H1 (cell line): ENCODE measurements around the gene CDKL1. TPM values are rescaled to one million over a fixed set of nuclear protein-coding genes. Genes with fewer than 3 reads are reported as not detected.

Experiments used
- CTCF ChIA-PET: fragments of 300-600 bp; sonication (Branson Sonifier 250); formaldehyde crosslinking; loops from one replicate; lab custom pipeline; 2021; ENCODE audit not compliant: partially characterized antibody; lab: Charles Lee
- POLR2A ChIA-PET: fragments of 300-600 bp; sonication (Branson Sonifier 250); formaldehyde crosslinking; loops from one replicate; lab custom pipeline; 2021; ENCODE audit warnings: inconsistent platforms; ENCODE audit not compliant: partially characterized antibody; lab: Charles Lee
- DNase-seq, 2 experiments: peaks; one replicate each; pipeline versions ENCODE4 v3.0.0 to v3.0.0-alpha.2; 2010 to 2022; ENCODE audit warnings: low spot score in 2 of 2, low read depth in 1 of 2, mixed read lengths in 1 of 2
- FAIRE-seq: peaks from 2 replicates; lab custom pipeline; 2011; peaks lifted over from hg19 to GRCh38; lab: Jason Lieb, UNC
- H2AFZ ChIP-seq: 2 replicates; pipeline ENCODE4 v1.8.1; 2012; ENCODE audit warnings: low read length, inconsistent platforms
- H2AK5ac ChIP-seq: 2 replicates; pipeline ENCODE4 v1.6.1; 2013; ENCODE audit warnings: low read depth, low read length
- H2BK120ac ChIP-seq: replicated peaks from 2 replicates; pipeline ENCODE3; 2013; ENCODE audit warnings: low read depth, low read length, inconsistent platforms
- H2BK12ac ChIP-seq: 2 replicates; pipeline ENCODE4 v1.6.1; 2013; ENCODE audit warnings: low read depth, low read length
- H2BK15ac ChIP-seq: 2 replicates; pipeline ENCODE4 v1.6.1; 2013; ENCODE audit warnings: low read length
- H2BK20ac ChIP-seq: 2 replicates; pipeline ENCODE4 v1.6.1; 2013; ENCODE audit warnings: low read length
- H2BK5ac ChIP-seq: 2 replicates; pipeline ENCODE4 v1.6.1; 2013; ENCODE audit warnings: low read depth, low read length
- H3K14ac ChIP-seq: 2 replicates; pipeline ENCODE4 v1.6.1; 2013; ENCODE audit warnings: inconsistent platforms; ENCODE audit not compliant: insufficient read length
- H3K18ac ChIP-seq: 2 replicates; pipeline ENCODE4 v1.6.1; 2013; ENCODE audit warnings: low read length; ENCODE audit errors: extremely low read depth
- H3K23ac ChIP-seq: 2 replicates; pipeline ENCODE4 v1.6.1; 2013; ENCODE audit warnings: inconsistent platforms; ENCODE audit not compliant: insufficient read length
- H3K23me2 ChIP-seq: 2 replicates; pipeline ENCODE4 v1.6.1; 2013; ENCODE audit warnings: low read depth, low read length
- H3K27ac ChIP-seq: 2 replicates; pipeline ENCODE4 v1.6.1; 2011; ENCODE audit warnings: low read depth, low read length, inconsistent platforms
- H3K27me3 ChIP-seq, 4 experiments: replicated peaks in 1 of 4; 1 replicate in 1 of 4; 2 replicates in 3 of 4; pipeline versions ENCODE4 v1.6.1 to v1.8.1; 2011 to 2013; ENCODE audit warnings: low read length in 3 of 4, mild to moderate bottlenecking in 3 of 4, inconsistent platforms in 2 of 4, mixed read lengths in 2 of 4, moderate library complexity in 1 of 4; ENCODE audit not compliant: control insufficient read depth in 3 of 4, insufficient read depth in 3 of 4; ENCODE audit errors: extremely low read depth in 1 of 4
- H3K36me3 ChIP-seq, 4 experiments: 2 replicates each; pipeline versions ENCODE4 v1.6.1 to v1.8.1; 2011 to 2013; ENCODE audit warnings: mild to moderate bottlenecking in 4 of 4, low read length in 3 of 4, moderate library complexity in 2 of 4, control low read depth in 1 of 4, inconsistent platforms in 1 of 4; ENCODE audit not compliant: insufficient read depth in 4 of 4, control insufficient read depth in 2 of 4
- H3K4ac ChIP-seq: replicated peaks from 2 replicates; pipeline ENCODE3; 2013; ENCODE audit warnings: low read length, low read depth, mixed read lengths, inconsistent platforms; ENCODE audit not compliant: insufficient read length
- H3K4me1 ChIP-seq, 4 experiments: replicated peaks in 1 of 4; 1 replicate in 1 of 4; 2 replicates in 3 of 4; pipeline versions ENCODE4 v1.6.1 to v1.8.1; 2011 to 2013; ENCODE audit warnings: low read length in 3 of 4, inconsistent platforms in 2 of 4, mixed read lengths in 1 of 4; ENCODE audit not compliant: insufficient read depth in 4 of 4, control insufficient read depth in 3 of 4
- H3K4me2 ChIP-seq, 2 experiments: 2 replicates each; pipeline versions ENCODE4 v1.6.1 to v1.8.1; 2011 to 2013; ENCODE audit warnings: low read depth in 2 of 2, low read length in 2 of 2, control low read depth in 1 of 2, inconsistent platforms in 1 of 2, mild to moderate bottlenecking in 1 of 2; ENCODE audit not compliant: insufficient read depth in 1 of 2
- H3K4me3 ChIP-seq, 4 experiments: fragments of 200-600, 300-600 bp in 1 of 4; sonication (generic), shearing (Covaris generic), sonication (Bioruptor Twin) in 1 of 4; 2 replicates each; pipeline versions ENCODE4 v1.5.1 to v1.8.1; 2011 to 2016; ENCODE audit warnings: low read length in 4 of 4, low read depth in 3 of 4, control low read depth in 2 of 4, inconsistent platforms in 2 of 4, mild to moderate bottlenecking in 2 of 4, mixed read lengths in 1 of 4, moderate library complexity in 1 of 4; ENCODE audit not compliant: insufficient read depth in 2 of 4; ENCODE audit errors: extremely low read depth in 1 of 4
- H3K56ac ChIP-seq: replicated peaks from 2 replicates; pipeline ENCODE3; 2013; ENCODE audit warnings: low read depth, mild to moderate bottlenecking, mixed read lengths, low read length, inconsistent platforms; ENCODE audit not compliant: insufficient read length
- H3K79me1 ChIP-seq: 2 replicates; pipeline ENCODE4 v1.6.1; 2013; ENCODE audit warnings: low read depth, low read length, control low read depth
- H3K79me2 ChIP-seq, 2 experiments: 2 replicates each; pipeline versions ENCODE4 v1.6.1 to v1.8.1; 2012 to 2013; ENCODE audit warnings: low read length in 2 of 2, mild to moderate bottlenecking in 2 of 2, inconsistent platforms in 1 of 2; ENCODE audit not compliant: insufficient read depth in 2 of 2, control insufficient read depth in 1 of 2
- H3K9ac ChIP-seq, 4 experiments: replicated peaks in 1 of 4; 1 replicate in 1 of 4; 2 replicates in 3 of 4; pipeline versions ENCODE4 v1.6.1 to v1.8.1; 2011 to 2013; ENCODE audit warnings: low read depth in 3 of 4, low read length in 3 of 4, control low read depth in 2 of 4, mild to moderate bottlenecking in 2 of 4, moderate library complexity in 2 of 4, inconsistent platforms in 1 of 4; ENCODE audit errors: extremely low read depth in 1 of 4
- H3K9me3 ChIP-seq, 2 experiments: 2 replicates each; pipeline versions ENCODE4 v1.6.1 to v1.8.1; 2012 to 2013; ENCODE audit warnings: mild to moderate bottlenecking in 2 of 2, moderate library complexity in 2 of 2, control low read depth in 1 of 2, inconsistent platforms in 1 of 2, low read depth in 1 of 2, low read length in 1 of 2, mixed read lengths in 1 of 2; ENCODE audit not compliant: insufficient read depth in 2 of 2
- H4K20me1 ChIP-seq, 2 experiments: replicated peaks in 1 of 2; 2 replicates each; pipeline versions ENCODE3 to v1.8.1; 2011 to 2013; ENCODE audit warnings: inconsistent platforms in 2 of 2, low read length in 2 of 2, mild to moderate bottlenecking in 1 of 2; ENCODE audit not compliant: insufficient read depth in 2 of 2, control insufficient read depth in 1 of 2
- H4K5ac ChIP-seq: 2 replicates; pipeline ENCODE4 v1.6.1; 2013; ENCODE audit warnings: low read length, low read depth, mixed read lengths, inconsistent platforms; ENCODE audit not compliant: insufficient read length
- H4K8ac ChIP-seq: 2 replicates; pipeline ENCODE4 v1.8.0; 2013; ENCODE audit warnings: mild to moderate bottlenecking, moderate library complexity, low read length, inconsistent platforms; ENCODE audit not compliant: insufficient read depth; ENCODE audit errors: extremely low read depth
- H4K91ac ChIP-seq: replicated peaks from 2 replicates; pipeline ENCODE3; 2013; ENCODE audit warnings: low read length, mixed read lengths, inconsistent platforms; ENCODE audit not compliant: insufficient read length
- KDM5A ChIP-seq: fragments of 200-600 bp; IDR thresholded peaks from 2 replicates; pipeline ENCODE4 v1.7.1; 2012; ENCODE audit warnings: mild to moderate bottlenecking, low read length, inconsistent platforms, mixed read lengths
- RAD21 ChIP-seq, 2 experiments: IDR thresholded peaks in 1 of 2; conservative IDR thresholded peaks in 1 of 2; 2 replicates each; pipeline ENCODE4 v1.6.1; 2011; ENCODE audit warnings: low read depth in 2 of 2, low read length in 2 of 2, improper control_type of control experiment in 1 of 2, inconsistent platforms in 1 of 2, mild to moderate bottlenecking in 1 of 2, moderate library complexity in 1 of 2
- ZNF274 ChIP-seq: IDR thresholded peaks from 2 replicates; pipeline ENCODE4 v1.7.0; 2012; ENCODE audit warnings: low read length, borderline replicate concordance; ENCODE audit errors: extremely low read depth
- WGBS, 2 experiments: shearing (Covaris generic) in 1 of 2; methylation state at CpG; one replicate each; pipeline versions ENCODE4 v1.1.6 to v1.1.7; 2013 to 2015; ENCODE audit warnings: low lambda C conversion rate in 2 of 2, mixed read lengths in 2 of 2, inconsistent platforms in 1 of 2, low coverage in 1 of 2, missing lambda C conversion rate in 1 of 2; ENCODE audit not compliant: insufficient replicate concordance in 2 of 2, insufficient coverage in 1 of 2, insufficient read length in 1 of 2; ENCODE audit errors: extremely low coverage in 1 of 2, missing lambda C conversion rate in 1 of 2; 5-methylcytosine and 5-hydroxymethylcytosine counted together
- polyA plus RNA-seq, 7 experiments: library from polyadenylated mRNA; depleted of rRNA in 3 of 7; stranded (reverse) in 5 of 7; unstranded in 2 of 7; fragments of >200 nt in 5 of 7; fragments of 200-250 nt in 2 of 7; gene quantifications; 1 replicate in 5 of 7; 2 replicates in 1 of 7; 4 replicates in 1 of 7; pipeline versions ENCODE4 v1.2.1 to v1.2.3, GENCODE V29; 2011 to 2013; ENCODE audit warnings: missing spikeins in 2 of 7, mixed read lengths in 2 of 7
- total RNA-seq: library from RNA; stranded (reverse); fragmentation: NEBNext Ultra II Directional; extraction: Animal tissue kit (Norgen Biotek cat#: 25700); gene quantifications from 2 replicates; pipeline ENCODE4 v1.2.1, GENCODE V29; 2021
- TF ChIP-seq, protein P1 (sequence below): IDR thresholded peaks from 2 replicates; pipeline ENCODE4 v1.6.1; 2011; ENCODE audit warnings: low read length, improper control_type of control experiment
- TF ChIP-seq, protein P2 (sequence below): IDR thresholded peaks from 2 replicates; pipeline ENCODE4 v1.6.1; 2012; ENCODE audit warnings: inconsistent platforms

CDKL1 gene
- total and polyA plus RNA-seq, 2 of the 8 experiments (the other 6 are each of a cell fraction or from before 2014, with no cell fraction given) = 1.2 to 2.2 TPM

DNA sequence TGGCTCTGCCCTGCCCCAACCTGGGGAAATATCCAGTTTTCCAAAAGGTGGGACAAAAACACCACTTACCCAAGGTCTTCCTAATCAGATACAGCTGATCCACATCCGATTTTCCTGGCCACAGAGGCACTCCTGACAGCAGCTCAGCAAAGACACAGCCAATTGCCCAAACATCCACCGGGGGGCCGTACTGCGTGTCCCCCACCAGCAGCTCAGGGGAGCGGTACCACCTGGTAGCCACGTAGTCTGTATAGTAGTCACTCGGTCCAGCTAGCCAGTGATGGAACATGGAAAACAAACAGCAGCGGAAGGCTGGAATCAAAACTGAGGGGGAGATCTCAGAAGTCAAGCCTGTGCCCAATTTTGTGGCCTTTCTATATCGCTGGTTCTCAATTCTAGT, 55.7 kb downstream of the CDKL1 start:
- Histone ChIP-seq H3K36me3 (peaks cover 0 to 2% (median 0%) of the 10 kb centered on the region in 4 experiments; a peak in 1 of 8 replicates), H3K14ac (peak overlapping the region; percentile 51), H3K79me2 (no peaks in the 10 kb centered on the region), H3K27ac (no peak overlapping the region), H2BK5ac (no peak overlapping the region), H2BK120ac (no peak overlapping the region), H3K18ac (no peak overlapping the region), H2AFZ (no peak overlapping the region), H4K20me1 (no peaks in the 10 kb centered on the region), H3K4ac (no peak overlapping the region), H4K5ac (no peak overlapping the region), H2BK20ac (no peak overlapping the region), H3K79me1 (no peaks in the 10 kb centered on the region), H3K9ac (no peak overlapping the region), H2BK15ac (no peak overlapping the region), H3K56ac (no peak overlapping the region), H3K4me3 (no peak overlapping the region), H3K23ac (no peak overlapping the region), H3K23me2 (no peaks in the 10 kb centered on the region), H4K8ac (peak overlapping the region; percentile 57; the same call in 1 of the 2 replicates), H3K4me1 (peaks cover 1 to 8% (median 4%) of the 10 kb centered on the region in 4 experiments; a peak in 6 of 7 replicates), H3K4me2 (no peak overlapping the region), H3K9me3 (no peaks in the 10 kb centered on the region), H4K91ac (no peak overlapping the region), H2BK12ac (no peak overlapping the region), H3K27me3 (no peaks in the 10 kb centered on the region), H2AK5ac (no peak overlapping the region)
- POLR2A ChIA-PET = interaction anchor here (1.0 to 1.6 kb wide), 2 partner anchors 53 to 191 kb away, joined by 3 to 4 read pairs; partner anchors contain the start of gene MAP4K5
- WGBS, 2 experiments = 79% methylated on average over 9 of the region's 9 CpGs; no CpG with 5 or more reads in 1 of the 2 experiments
- DNase-seq (no peak), FAIRE-seq (no peak)
- CTCF ChIA-PET = interaction anchor here (0.8 to 2.4 kb wide), 12 partner anchors 8 to 191 kb away, joined by 3 to 7 read pairs (median 3); no protein-coding TSS in a partner anchor
- TF ChIP-seq, protein P1, sequence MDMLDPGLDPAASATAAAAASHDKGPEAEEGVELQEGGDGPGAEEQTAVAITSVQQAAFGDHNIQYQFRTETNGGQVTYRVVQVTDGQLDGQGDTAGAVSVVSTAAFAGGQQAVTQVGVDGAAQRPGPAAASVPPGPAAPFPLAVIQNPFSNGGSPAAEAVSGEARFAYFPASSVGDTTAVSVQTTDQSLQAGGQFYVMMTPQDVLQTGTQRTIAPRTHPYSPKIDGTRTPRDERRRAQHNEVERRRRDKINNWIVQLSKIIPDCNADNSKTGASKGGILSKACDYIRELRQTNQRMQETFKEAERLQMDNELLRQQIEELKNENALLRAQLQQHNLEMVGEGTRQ = no peak
- TF ChIP-seq ZNF274 = no peak
- TF ChIP-seq RAD21 (IDR thresholded peaks at IDR 0.05 in 1 of 2, conservative IDR thresholded peaks at IDR 0.05 in 1 of 2; ENCODE audit: low read depth in 2 of 2, low read length in 2 of 2) = peak; percentile 48 to 58
- TF ChIP-seq, protein P2, sequence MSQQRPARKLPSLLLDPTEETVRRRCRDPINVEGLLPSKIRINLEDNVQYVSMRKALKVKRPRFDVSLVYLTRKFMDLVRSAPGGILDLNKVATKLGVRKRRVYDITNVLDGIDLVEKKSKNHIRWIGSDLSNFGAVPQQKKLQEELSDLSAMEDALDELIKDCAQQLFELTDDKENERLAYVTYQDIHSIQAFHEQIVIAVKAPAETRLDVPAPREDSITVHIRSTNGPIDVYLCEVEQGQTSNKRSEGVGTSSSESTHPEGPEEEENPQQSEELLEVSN = no peak
- no peak for TF ChIP-seq KDM5A
